GM12875 (cell line): ENCODE data around the gene MAPK14.

Experiments used
- H3K4me3 ChIP-seq: one replicate; pipeline ENCODE4 v1.5.1; 2011; ENCODE audit warnings: low read depth, low read length, control low read depth
- CTCF ChIP-seq: IDR thresholded peaks from 2 replicates; pipeline ENCODE4 v1.5.1; 2011; ENCODE audit warnings: low read depth, mild to moderate bottlenecking, control low read depth, inconsistent platforms, low read length, moderate library complexity, borderline replicate concordance; ENCODE audit not compliant: insufficient read depth

Gene MAPK14

GRCh38 chr6:36111526-36111925 lies 83.9 kb downstream of the MAPK14 start:
- no peak overlapping the region for H3K4me3 ChIP-seq
- no peak for TF ChIP-seq CTCF

- no peak overlapping the region for H3K4me3 ChIP-seq
- TF ChIP-seq CTCF, result no peak
Observed at GRCh38 chr6:36113049-36113448, 85.4 kb downstream of the MAPK14 start.

GRCh38 chr6:36113703-36114102 lies 86.1 kb downstream of the MAPK14 start:
- no peak overlapping the region for H3K4me3 ChIP-seq
- TF ChIP-seq CTCF, result no peak

- TF ChIP-seq CTCF, result no peak
- H3K4me3 ChIP-seq, result no peak overlapping the region
Observed at GRCh38 chr6:36114798-36115408, 87.3 kb downstream of the MAPK14 start.

GRCh38 chr6:36115412-36115811 lies 87.8 kb downstream of the MAPK14 start:
- no peak overlapping the region for H3K4me3 ChIP-seq
- no peak for TF ChIP-seq CTCF

- TF ChIP-seq CTCF, result no peak
- H3K4me3 ChIP-seq, result no peak overlapping the region
Observed at GRCh38 chr6:36116066-36116864, 88.7 kb downstream of the MAPK14 start.

GRCh38 chr6:36116943-36117342 lies 89.3 kb downstream of the MAPK14 start:
- no peak for TF ChIP-seq CTCF
- H3K4me3 ChIP-seq, result no peak overlapping the region
